Colonic mucosa (tissue), 4 donors: Measurements from ENCODE around the gene PLD2. TPM values are rescaled to one million over a fixed set of nuclear protein-coding genes. Genes with fewer than 3 reads are reported as not detected.
"Not testable (repeated sequence)": the region's sequence is repeated elsewhere in the genome, so short reads cannot be mapped to it uniquely, and the experiment has no call there.

Experiments
- DNase-seq: peaks from one replicate; pipeline ENCODE4 v3.0.0-alpha.2; 2020
- H3K27ac ChIP-seq: fragments of 200-600 bp; one replicate; pipeline ENCODE4 v1.8.0; 2021
- H3K27me3 ChIP-seq: fragments of 200-600 bp; one replicate; pipeline ENCODE4 v1.8.0; 2021
- H3K36me3 ChIP-seq: fragments of 200-600 bp; one replicate; pipeline ENCODE4 v1.8.0; 2021
- H3K4me1 ChIP-seq: fragments of 200-600 bp; one replicate; pipeline ENCODE4 v1.8.0; 2021; ENCODE audit warnings: mild to moderate bottlenecking
- H3K4me3 ChIP-seq: fragments of 200-600 bp; one replicate; pipeline ENCODE4 v1.8.0; 2021
- H3K9ac ChIP-seq, 2 donors: one replicate each; pipeline ENCODE4 v1.7.0; 2013; ENCODE audit warnings: control low read depth in 2 of 2, low read depth in 2 of 2, low read length in 2 of 2
- H3K9me3 ChIP-seq: fragments of 200-600 bp; one replicate; pipeline ENCODE4 v1.8.0; 2021
- CTCF ChIP-seq: fragments of 200-600 bp; IDR thresholded peaks from one replicate; pipeline ENCODE4 v1.8.0; 2022; ENCODE audit warnings: antibody characterized with exemption, mild to moderate bottlenecking
- intact Hi-C: fragments of 100-400 bp; cut with DNase I; formaldehyde crosslinking; loops from one replicate; pipeline ENCODE4 v1.14.1; 2022
- total RNA-seq, 2 donors: library from RNA; stranded (reverse); fragmentation: NEBNext Ultra II Directional in 1 of 2; extraction: Animal tissue kit (Norgen Biotek cat#: 25700) in 1 of 2; gene quantifications; one replicate each; pipeline ENCODE4 v1.2.1, GENCODE V29; 2021
- donor health status: healthy.
- donor health status: DM: no; HTN: no; CAD: no.
- donor health status: DM: no; HTN: no; CAD: no.

PLD2 gene
- total RNA-seq, 2 donors from 2014 or later: 18.8 to 28.3 TPM

GRCh38 chr17:4856271-4856936 lies 49.5 kb downstream of the PLD2 start:
- intact Hi-C loops: no loop called here
- no peaks in the 10 kb centered on the region for H3K36me3 ChIP-seq
- TF ChIP-seq CTCF: no peak
- DNase-seq: no peak
- H3K9ac ChIP-seq: no peak overlapping the region
- H3K27me3 ChIP-seq: no peaks in the 10 kb centered on the region
- peaks cover 14% of the 10 kb centered on the region for H3K4me1 ChIP-seq
- no peak overlapping the region for H3K4me3 ChIP-seq
- no peaks in the 10 kb centered on the region for H3K9me3 ChIP-seq
- H3K27ac ChIP-seq: no peak overlapping the region

- H3K4me1 ChIP-seq: peaks cover 11% of the 10 kb centered on the region
- no peak overlapping the region for H3K9ac ChIP-seq
- DNase-seq: no peak
- H3K9me3 ChIP-seq: no peaks in the 10 kb centered on the region
- H3K36me3 ChIP-seq: no peaks in the 10 kb centered on the region
- no peaks in the 10 kb centered on the region for H3K27me3 ChIP-seq
- H3K27ac ChIP-seq: no peak overlapping the region
- no peak for TF ChIP-seq CTCF
- no peak overlapping the region for H3K4me3 ChIP-seq
- intact Hi-C loops: no loop called here
Observed at GRCh38 chr17:4856937-4857314, 50.0 kb downstream of the PLD2 start.

GRCh38 chr17:4857347-4857746 lies 50.4 kb downstream of the PLD2 start:
- H3K4me3 ChIP-seq, DNase-seq, intact Hi-C loops, H3K4me1 ChIP-seq, H3K9ac ChIP-seq, H3K9me3 ChIP-seq, H3K27ac ChIP-seq, H3K36me3 ChIP-seq, H3K27me3 ChIP-seq: not testable (repeated sequence)

GRCh38 chr17:4858068-4858881 lies 51.3 kb downstream of the PLD2 start:
- H3K9ac ChIP-seq: peak overlapping the region in 1 of 2 donors; percentile 6
- intact Hi-C loops: no loop called here
- no peaks in the 10 kb centered on the region for H3K9me3 ChIP-seq
- H3K4me3 ChIP-seq: no peak overlapping the region
- DNase-seq: no peak
- H3K27me3 ChIP-seq: no peaks in the 10 kb centered on the region
- H3K36me3 ChIP-seq: no peaks in the 10 kb centered on the region
- H3K27ac ChIP-seq: peak overlapping the region; percentile 50
- TF ChIP-seq CTCF: no peak
- peaks cover 6% of the 10 kb centered on the region for H3K4me1 ChIP-seq

- intact Hi-C loops: no loop called here
- Histone ChIP-seq H3K4me3 (no peak overlapping the region), H3K9ac (no peak overlapping the region), H3K27ac (peak overlapping the region; percentile 50), H3K27me3 (no peaks in the 10 kb centered on the region), H3K9me3 (no peaks in the 10 kb centered on the region), H3K36me3 (no peaks in the 10 kb centered on the region), H3K4me1 (peaks cover 6% of the 10 kb centered on the region)
- no peak for TF ChIP-seq CTCF
- DNase-seq: peak; percentile 35
Observed at GRCh38 chr17:4858882-4859260, 51.9 kb downstream of the PLD2 start.
